Heart left ventricle (tissue), 13 donors: ENCODE measurements around the gene TDRD7.

Experiments used
- CTCF ChIP-seq, 12 donors: fragments of 200-600 bp; sonication (generic) in 4 of 12; IDR thresholded peaks; one replicate each; pipeline versions ENCODE4 v1.5.0 to v1.8.0; 2018 to 2022; ENCODE audit warnings: antibody characterized with exemption in 12 of 12, mild to moderate bottlenecking in 5 of 12
- POLR2A ChIP-seq, 2 donors: fragments of 450-650 bp; IDR thresholded peaks; one replicate each; pipeline ENCODE4 v1.6.1; 2017; ENCODE audit warnings: antibody characterized with exemption in 2 of 2, mild to moderate bottlenecking in 2 of 2, moderate library complexity in 2 of 2
- donor health status: ischemic (EF 13 %, LVEDD 7.1; RV severe dilation, severe dysfunction).
- donor health status: DM: no; HTN: yes; CAD: no.
- donor health status: DM: no; HTN: no; CAD: no.
- donor health status: ischemic (EF 25% LVEDD 6.9; RV normal size, moderate dysfunction).
- donor health status: ischemic (EF 25% LVEDD 5.7; RV mildly dilated, moderate dysfunction).
- donor health status: ischemic (EF 35%, LVEDD 5.7; RV mildly dilated, moderate dysfunction).
- donor health status: nonischemic (EF 11% LVEDD 7.7; RV severe dilation, severe dysfunction).
- donor health status: DM: yes; HTN: yes; CAD: no.
- donor health status: PGD.
- donor health status: ischemic (EF 29% LVEDD 5.4; RV normal size, mild dysfunction).
- donor health status: nonischemic (EF 23%, LVEDD 6.1; RV moderate dilation, normal function).

GRCh38 chr9:97506787-97507186 is 94.9 kb downstream of the TDRD7 start:
- TF ChIP-seq CTCF (IDR thresholded peaks at IDR 0.05) (no peak), POLR2A (IDR thresholded peaks at IDR 0.05) (no peak)
